Measurements from ENCODE around the gene ABITRAM.
"Not testable (repeated sequence)": the region's sequence is repeated elsewhere in the genome, so short reads cannot be mapped to it uniquely, and the experiment has no call there.

Gene ABITRAM

GRCh38 chr9:108934323-108934893 lies at the start of gene ABITRAM:
ABITRAM (plus strand) TSS chr9:108934400; CDS start chr9:108934487, 87 bp downstream.
- DNase-seq: peak; percentile 91

GRCh38 chr9:108884701-108885100 lies 49.5 kb upstream of the ABITRAM start:
- DNase-seq: no peak

DNA sequence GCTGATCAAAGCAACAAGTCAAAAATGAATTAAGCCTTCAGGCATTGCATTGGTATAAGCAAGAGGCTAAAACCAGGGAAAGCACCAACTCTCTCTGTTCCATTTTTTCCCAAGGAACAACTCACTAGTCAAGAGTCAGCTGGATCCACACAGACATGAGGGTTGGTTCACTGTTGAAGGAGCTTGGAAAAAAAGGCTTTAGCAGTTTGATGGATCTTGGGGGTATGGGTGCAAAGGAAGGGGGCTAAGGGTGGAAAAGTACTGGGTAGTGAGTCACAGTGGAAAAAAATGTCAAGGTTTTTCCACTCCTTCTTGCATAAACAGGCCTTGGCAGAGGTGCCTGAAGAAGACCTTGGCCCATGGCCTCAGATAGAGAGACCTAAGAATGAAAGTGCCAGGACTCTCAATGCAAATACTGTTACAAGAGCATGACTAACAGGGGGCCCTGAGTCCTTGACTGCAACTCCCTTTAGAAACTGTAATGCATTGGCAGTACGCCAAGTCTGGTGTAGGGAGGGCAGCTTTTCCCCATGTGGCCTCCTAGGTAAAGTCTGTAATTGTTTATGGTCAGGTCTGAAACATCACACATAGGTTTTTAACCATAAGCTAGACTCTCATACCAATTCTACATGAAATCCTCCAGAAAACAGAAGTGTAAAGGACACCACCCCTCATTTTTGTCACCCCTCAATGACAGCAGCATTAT lies 48.4 kb upstream of the ABITRAM start:
- peak; percentile 59 for DNase-seq

DNA sequence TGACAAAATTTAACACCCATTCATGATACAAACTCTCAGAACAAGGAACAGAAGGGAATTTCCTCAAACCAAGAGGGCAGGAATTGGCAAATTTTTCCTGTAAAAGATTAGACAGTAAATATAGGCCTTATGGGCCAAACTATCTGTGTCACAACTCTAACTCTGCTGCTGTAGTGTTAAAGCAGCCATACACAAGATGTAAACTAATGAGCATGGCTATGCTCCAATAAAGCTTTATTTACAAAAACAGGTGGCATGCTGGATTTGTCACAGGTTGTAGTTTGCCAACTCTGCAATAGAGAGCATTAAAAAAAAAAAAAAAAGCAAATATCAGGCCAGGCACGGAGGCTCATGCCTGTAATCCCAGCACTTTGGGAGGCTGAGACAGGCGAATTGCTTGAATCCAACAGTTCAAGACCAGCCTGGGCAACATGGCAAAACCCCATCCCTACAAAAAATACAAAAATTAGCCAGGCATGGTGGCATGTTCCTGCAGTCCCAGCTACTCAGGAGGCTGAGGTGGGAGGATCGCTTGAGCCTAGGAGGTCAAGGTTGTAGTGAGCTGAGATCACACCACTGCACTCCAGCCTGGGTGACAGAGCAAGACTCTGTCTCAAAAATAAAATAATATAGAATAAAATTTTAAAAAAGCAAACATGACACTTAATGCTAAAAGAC lies 47.5 kb upstream of the ABITRAM start:
- not testable (repeated sequence) for DNase-seq

GRCh38 chr9:108889649-108890067 lies 44.5 kb upstream of the ABITRAM start:
- no peak for DNase-seq

GRCh38 chr9:108894225-108894997 lies 39.8 kb upstream of the ABITRAM start:
- DNase-seq: no peak

DNA sequence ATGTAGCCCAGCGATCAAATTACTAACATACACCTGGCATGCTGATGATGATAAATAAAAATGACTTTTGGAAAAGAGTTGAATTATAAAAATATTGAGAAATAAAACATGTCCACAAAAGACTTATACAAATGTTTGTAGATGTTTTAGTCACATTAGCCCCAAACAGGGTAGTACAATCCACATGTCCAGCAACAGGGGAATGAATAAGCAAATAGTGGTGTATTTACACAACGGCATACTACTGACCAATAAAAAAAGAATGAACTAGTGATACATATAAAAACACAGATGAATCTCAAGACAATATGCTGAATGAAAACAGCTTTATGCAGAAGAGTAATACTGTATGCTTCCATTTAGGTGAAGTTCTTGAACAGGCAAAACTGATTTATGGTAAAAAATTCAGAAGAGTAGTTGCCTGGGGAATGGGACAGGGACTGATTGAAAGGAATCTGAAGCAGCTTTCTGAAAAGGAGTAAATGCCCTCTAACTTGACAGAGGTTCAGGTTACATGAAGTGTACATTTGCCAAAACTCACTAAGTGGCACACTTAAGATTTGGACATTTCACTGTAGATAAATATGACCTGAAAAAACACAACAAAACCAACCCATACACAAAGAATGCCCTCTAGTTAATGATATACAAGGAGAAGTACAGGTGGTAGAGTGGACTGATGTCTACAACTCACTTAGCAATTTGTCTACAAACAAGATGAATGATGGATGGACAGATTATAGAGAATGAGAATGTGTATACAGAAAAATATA lies 36.7 kb upstream of the ABITRAM start:
- DNase-seq: no peak

DNA sequence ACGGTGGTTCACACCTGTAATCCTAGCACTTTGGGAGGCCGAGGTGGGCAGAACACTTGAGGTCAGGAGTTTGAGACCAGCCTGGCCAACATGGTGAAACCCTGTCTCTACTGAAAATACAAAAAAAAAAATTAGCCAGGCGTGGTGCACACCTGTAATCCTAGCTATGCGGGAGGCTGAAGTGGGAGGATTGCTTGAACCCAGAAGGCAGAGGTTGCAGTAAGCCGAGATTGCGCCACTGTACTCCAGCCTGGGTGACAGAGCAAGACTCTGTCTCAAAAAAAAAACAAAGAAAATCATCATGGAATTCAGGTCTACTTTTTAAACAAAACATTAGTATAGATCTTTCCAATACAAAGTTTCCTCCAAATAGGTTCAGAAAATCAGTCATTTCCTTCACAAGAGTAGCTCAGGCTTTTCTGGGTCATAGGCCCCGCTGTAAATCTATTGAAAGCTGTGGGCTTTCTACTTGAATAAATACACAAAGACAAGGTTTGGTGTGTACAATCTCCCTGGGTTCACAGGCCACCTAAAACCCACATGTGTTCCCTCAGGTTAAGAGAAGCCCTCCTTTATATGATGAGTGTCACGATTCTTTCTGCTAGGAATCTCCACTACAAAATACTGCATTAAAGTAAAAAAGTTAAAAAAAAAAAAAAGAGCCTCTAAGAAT lies 35.0 kb upstream of the ABITRAM start:
- not testable (repeated sequence) for DNase-seq

- DNase-seq: no peak
Measured at GRCh38 chr9:108900176-108900575, 34.0 kb upstream of the ABITRAM start.

GRCh38 chr9:108903420-108904103 lies 30.6 kb upstream of the ABITRAM start:
- no peak for DNase-seq

DNA sequence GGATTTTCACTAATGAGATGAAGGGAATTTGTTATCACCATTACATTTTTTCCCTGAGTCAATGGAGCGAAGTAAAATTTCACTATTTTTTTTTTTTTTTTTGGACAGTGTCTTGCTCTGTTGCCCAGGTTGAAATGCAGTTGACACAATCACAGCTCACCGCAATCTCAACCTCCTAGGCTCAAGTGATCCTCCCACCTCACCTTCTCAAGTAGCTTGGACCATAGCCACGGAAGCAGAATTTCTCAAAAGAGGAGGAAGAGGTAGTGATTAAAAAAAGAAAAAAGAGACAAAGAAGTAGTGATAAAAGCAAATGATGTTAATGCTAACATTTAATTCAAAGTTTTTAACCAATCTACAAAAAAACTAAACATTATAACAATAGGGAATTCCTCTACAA lies 30.0 kb upstream of the ABITRAM start:
- DNase-seq: no peak

- DNase-seq: no peak
Measured at GRCh38 chr9:108905494-108905893, 28.7 kb upstream of the ABITRAM start.

- DNase-seq: no peak
Measured at GRCh38 chr9:108910402-108910801, 23.8 kb upstream of the ABITRAM start.

DNA sequence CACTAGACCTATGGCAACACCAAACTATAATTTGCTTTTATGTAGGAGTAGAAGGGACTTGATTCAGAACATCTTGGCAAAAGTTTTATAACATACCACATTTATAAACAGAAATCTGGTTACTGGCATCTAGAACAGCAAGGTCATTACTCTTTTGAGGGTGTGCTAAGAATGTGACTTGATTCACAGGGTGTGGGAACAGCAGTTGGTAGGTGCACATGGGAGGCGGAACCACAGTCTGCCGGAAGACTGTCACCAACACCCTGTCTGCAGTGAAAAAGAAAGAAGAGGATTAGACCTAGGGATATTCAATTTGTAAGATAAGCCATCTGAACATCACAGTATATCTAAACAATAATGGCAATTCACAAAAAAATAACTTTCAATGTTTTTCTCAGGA lies 23.3 kb upstream of the ABITRAM start:
- no peak for DNase-seq

GRCh38 chr9:108911820-108912219 lies 22.4 kb upstream of the ABITRAM start:
- DNase-seq: no peak

DNA sequence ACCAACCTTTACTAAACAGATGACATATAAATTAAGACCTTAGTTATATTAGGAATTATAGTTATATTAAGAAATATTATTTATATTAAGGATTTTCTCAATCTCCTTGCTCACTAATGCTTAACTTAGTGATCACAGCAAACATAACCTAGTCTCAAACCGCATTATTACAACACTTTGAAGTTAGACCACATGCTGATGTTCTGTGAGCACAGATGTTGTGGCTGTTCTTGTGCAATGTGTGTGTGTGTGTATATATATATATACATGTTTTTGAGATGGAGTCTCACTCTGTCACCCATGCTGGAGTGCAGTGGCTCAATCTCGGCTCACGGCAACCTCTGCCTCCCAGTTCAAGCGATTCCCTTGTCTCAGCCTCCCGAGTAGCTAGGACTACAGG lies 20.8 kb upstream of the ABITRAM start:
- no peak for DNase-seq

GRCh38 chr9:108919517-108919916 lies 14.7 kb upstream of the ABITRAM start:
- DNase-seq: no peak

GRCh38 chr9:108920401-108920800 lies 13.8 kb upstream of the ABITRAM start:
- DNase-seq: not testable (repeated sequence)

DNA sequence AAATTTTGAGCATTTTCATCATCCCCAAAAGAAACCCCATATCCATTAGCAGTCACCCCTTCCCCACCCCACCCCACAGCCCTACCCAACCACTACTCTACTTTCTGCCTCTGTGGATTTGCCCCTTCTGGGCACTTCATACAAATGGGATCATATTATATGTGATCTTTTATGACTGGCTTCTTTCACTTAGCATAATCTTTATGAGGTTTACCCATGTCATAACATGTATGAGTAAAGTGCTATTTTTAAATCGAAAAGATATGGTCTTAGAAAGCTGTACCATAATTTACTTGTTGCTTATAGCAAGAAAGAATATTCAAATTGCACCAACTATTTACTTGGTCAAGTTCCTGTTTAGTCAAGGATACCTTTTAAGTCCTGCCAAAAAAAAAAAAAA lies 13.0 kb upstream of the ABITRAM start:
- no peak for DNase-seq

GRCh38 chr9:108924466-108924865 lies 9.7 kb upstream of the ABITRAM start:
- no peak for DNase-seq

DNA sequence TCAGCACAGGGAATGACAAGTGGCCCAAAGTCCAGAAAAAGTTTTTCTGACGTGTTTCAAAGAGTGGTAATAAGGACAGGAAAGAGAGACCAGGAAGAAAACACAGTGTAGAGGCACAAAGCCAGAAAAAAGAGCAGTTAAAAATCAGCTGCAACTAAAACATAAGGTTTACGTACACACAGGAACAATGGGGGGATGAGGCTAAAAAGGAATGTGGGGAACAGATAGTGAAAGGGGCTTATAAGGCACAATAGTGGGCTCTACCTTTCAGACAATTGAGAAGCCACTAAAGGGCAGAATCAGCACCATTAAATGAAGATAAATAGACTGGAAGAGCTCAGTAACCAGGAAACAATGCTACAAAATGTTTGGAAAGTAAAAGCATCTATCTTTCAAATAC lies 5.8 kb upstream of the ABITRAM start:
- DNase-seq: no peak

All from NCI-H1092 treated with DMSO at 0.1 percent for 48 hours (cell line).